GM12801 (cell line): ENCODE measurements around the gene HSPB3.

Experiments used
- TF ChIP-seq, protein P1 (sequence below): IDR thresholded peaks from one replicate; pipeline ENCODE4 v1.5.1; 2011; ENCODE audit warnings: control low read depth; ENCODE audit not compliant: insufficient read length; ENCODE audit errors: extremely low read depth

Gene HSPB3

GRCh38 chr5:54449923-54450322, 5.6 kb upstream of the HSPB3 start:
- TF ChIP-seq, protein P1, sequence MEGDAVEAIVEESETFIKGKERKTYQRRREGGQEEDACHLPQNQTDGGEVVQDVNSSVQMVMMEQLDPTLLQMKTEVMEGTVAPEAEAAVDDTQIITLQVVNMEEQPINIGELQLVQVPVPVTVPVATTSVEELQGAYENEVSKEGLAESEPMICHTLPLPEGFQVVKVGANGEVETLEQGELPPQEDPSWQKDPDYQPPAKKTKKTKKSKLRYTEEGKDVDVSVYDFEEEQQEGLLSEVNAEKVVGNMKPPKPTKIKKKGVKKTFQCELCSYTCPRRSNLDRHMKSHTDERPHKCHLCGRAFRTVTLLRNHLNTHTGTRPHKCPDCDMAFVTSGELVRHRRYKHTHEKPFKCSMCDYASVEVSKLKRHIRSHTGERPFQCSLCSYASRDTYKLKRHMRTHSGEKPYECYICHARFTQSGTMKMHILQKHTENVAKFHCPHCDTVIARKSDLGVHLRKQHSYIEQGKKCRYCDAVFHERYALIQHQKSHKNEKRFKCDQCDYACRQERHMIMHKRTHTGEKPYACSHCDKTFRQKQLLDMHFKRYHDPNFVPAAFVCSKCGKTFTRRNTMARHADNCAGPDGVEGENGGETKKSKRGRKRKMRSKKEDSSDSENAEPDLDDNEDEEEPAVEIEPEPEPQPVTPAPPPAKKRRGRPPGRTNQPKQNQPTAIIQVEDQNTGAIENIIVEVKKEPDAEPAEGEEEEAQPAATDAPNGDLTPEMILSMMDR, result no peak

DNA sequence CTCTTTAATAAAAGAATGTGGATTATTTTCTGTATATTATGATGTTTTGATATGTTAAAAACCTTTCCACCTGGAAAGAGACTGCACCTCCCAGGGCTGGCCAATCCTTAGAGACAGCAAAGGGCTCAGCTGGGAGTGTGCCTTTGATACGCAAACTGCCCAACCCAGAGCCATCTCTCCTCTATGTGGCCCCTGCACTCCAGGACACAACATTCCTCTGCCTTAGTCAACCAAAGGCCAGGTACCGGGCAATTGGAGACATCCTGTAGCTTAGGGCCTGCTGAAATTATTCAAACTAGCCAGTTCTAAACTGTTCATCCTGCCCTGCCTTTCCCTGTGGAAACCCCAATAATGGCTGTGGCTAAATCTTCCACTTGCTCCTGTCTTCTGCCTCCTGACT, 5.0 kb upstream of the HSPB3 start:
- TF ChIP-seq, protein P1, result no peak

DNA sequence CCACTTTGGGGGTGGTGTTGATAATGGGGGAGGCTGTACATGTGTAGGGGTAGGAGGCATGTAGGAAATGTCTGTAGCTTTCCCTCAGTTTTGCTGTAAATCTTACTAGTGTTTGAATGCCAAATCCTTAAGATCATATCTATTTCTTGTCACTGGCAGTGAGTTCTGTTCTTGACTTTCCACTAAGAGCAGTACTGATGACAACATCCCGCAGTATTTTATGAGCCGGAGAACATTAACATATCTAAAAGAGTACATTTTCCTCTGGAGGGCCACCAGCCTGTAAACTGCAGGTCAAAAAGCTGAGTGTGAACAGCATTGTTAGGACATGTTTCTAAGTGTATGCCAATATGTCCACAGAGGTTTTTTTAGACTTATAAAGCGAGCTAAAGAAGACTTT, 2.5 kb upstream of the HSPB3 start:
- TF ChIP-seq, protein P1, result no peak

DNA sequence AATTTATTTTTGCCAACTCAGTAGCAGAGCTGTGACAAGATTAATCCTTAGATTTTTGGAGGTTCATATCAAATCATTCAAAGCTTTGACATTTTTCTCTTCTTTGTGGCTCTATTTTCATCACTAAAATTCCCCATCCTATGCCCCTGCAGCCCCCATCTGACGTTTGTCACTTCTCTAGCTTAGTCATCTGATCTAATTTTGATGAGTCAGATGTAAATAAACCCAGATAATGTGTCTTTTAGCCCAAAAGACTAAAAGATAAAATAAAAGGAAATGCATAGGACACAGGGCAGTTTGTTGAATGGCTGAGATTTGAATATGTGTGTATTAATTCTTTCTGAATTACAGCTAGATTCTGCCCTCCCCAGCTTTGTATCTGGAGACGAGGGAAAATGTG, 897 bp upstream of the HSPB3 start:
- TF ChIP-seq, protein P1, result no peak

GRCh38 chr5:54457094-54457862, 1.8 kb downstream of the HSPB3 start:
- TF ChIP-seq, protein P1, result no peak

- TF ChIP-seq, protein P1, result no peak
These were observed 2.7 kb downstream of the HSPB3 start for GRCh38 chr5:54458221-54458620.

GRCh38 chr5:54460181-54460919, 4.9 kb downstream of the HSPB3 start:
- TF ChIP-seq, protein P1, result no peak
